Breast epithelium (tissue), 4 donors: Measurements from ENCODE around the gene HSPB6. TPM values are rescaled to one million over a fixed set of nuclear protein-coding genes. Genes with fewer than 3 reads are reported as not detected.

ENCODE experiments used
- DNase-seq, 2 donors: peaks; one replicate each; pipeline ENCODE4 v3.0.0-alpha.2; 2019; ENCODE audit warnings: low spot score in 2 of 2
- H3K27ac ChIP-seq, 2 donors: fragments of 200-600 bp; sonication (generic) in 1 of 2; one replicate each; pipeline ENCODE4 v1.5.1; 2016 to 2019; ENCODE audit warnings: mild to moderate bottlenecking in 1 of 2
- H3K27me3 ChIP-seq, 2 donors: fragments of 200-600 bp; sonication (generic) in 1 of 2; one replicate each; pipeline versions ENCODE4 v1.5.1 to v1.6.0; 2017 to 2019; ENCODE audit warnings: control low read depth in 1 of 2, mild to moderate bottlenecking in 1 of 2
- H3K36me3 ChIP-seq: fragments of 200-600 bp; one replicate; pipeline ENCODE4 v1.5.1; 2019
- H3K4me1 ChIP-seq, 2 donors: fragments of 200-600 bp; sonication (generic); one replicate each; pipeline ENCODE4 v1.5.1; 2016 to 2019; ENCODE audit warnings: control low read depth in 1 of 2
- H3K4me3 ChIP-seq, 3 donors: fragments of 200-600 bp; sonication (generic); 1 replicate in 2 of 3; 2 replicates in 1 of 3; pipeline ENCODE4 v1.5.1; 2016 to 2019; ENCODE audit warnings: mild to moderate bottlenecking in 3 of 3, moderate library complexity in 2 of 3
- H3K9me3 ChIP-seq, 2 donors: fragments of 200-600 bp; sonication (generic) in 1 of 2; one replicate each; pipeline ENCODE4 v1.5.1; 2016 to 2019; ENCODE audit warnings: control low read depth in 1 of 2
- POLR2A ChIP-seq: fragments of 450-650 bp; IDR thresholded peaks from one replicate; pipeline ENCODE4 v1.6.1; 2016; ENCODE audit warnings: antibody characterized with exemption, mild to moderate bottlenecking, moderate library complexity
- POLR2AphosphoS5 ChIP-seq, 3 donors: sonication (generic); formaldehyde crosslinking; IDR thresholded peaks; one replicate each; pipeline ENCODE4 v1.6.1; 2017; ENCODE audit warnings: antibody characterized with exemption in 3 of 3
- intact Hi-C: fragments of 100-400 bp; cut with DNase I; formaldehyde crosslinking; loops from one replicate; pipeline ENCODE4 v1.15.1; 2023; ENCODE audit warnings: low total_unique reads
- total RNA-seq, 3 donors: library from RNA; depleted of rRNA; stranded (reverse); fragments of >200 nt; gene quantifications; one replicate each; pipeline ENCODE4 v1.1.0, GENCODE V29; 2016
- TF ChIP-seq, protein P1 (sequence below), 3 donors: fragments of 450-650 bp; IDR thresholded peaks; one replicate each; pipeline ENCODE4 v1.5.1; 2016 to 2017; ENCODE audit warnings: antibody characterized with exemption in 3 of 3, mild to moderate bottlenecking in 3 of 3, moderate library complexity in 3 of 3

The HSPB6 gene
- total RNA-seq, 3 donors from 2014 or later: 31.0 to 144 (median 81.9) TPM

DNA sequence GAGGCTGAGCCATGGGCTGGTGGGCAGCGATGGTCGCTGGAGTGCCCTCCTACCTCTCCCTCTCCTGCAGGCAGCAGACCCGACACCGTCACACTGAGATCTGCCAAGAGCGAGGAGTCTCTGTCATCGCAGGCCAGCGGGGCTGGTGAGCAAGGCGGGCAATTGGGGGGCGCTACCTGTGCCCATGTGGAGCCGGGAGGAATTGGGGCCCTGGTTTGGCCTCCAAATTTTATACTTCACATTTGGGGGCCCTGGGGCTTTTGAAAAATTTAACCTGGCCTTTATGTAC, 28.5 kb upstream of the HSPB6 start:
- H3K4me1 ChIP-seq: no peaks in the 10 kb centered on the region
- H3K27me3 ChIP-seq: no peaks in the 10 kb centered on the region
- no peaks in the 10 kb centered on the region for H3K36me3 ChIP-seq
- no peak overlapping the region for H3K4me3 ChIP-seq
- no peaks in the 10 kb centered on the region for H3K9me3 ChIP-seq
- intact Hi-C loops: no loop called here
- DNase-seq: no peak
- no peak overlapping the region for H3K27ac ChIP-seq
- TF ChIP-seq POLR2AphosphoS5 (IDR thresholded peaks at IDR 0.05): no peak
- TF ChIP-seq POLR2A: no peak
- TF ChIP-seq, protein P1, sequence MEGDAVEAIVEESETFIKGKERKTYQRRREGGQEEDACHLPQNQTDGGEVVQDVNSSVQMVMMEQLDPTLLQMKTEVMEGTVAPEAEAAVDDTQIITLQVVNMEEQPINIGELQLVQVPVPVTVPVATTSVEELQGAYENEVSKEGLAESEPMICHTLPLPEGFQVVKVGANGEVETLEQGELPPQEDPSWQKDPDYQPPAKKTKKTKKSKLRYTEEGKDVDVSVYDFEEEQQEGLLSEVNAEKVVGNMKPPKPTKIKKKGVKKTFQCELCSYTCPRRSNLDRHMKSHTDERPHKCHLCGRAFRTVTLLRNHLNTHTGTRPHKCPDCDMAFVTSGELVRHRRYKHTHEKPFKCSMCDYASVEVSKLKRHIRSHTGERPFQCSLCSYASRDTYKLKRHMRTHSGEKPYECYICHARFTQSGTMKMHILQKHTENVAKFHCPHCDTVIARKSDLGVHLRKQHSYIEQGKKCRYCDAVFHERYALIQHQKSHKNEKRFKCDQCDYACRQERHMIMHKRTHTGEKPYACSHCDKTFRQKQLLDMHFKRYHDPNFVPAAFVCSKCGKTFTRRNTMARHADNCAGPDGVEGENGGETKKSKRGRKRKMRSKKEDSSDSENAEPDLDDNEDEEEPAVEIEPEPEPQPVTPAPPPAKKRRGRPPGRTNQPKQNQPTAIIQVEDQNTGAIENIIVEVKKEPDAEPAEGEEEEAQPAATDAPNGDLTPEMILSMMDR (IDR thresholded peaks at IDR 0.05): no peak

DNA sequence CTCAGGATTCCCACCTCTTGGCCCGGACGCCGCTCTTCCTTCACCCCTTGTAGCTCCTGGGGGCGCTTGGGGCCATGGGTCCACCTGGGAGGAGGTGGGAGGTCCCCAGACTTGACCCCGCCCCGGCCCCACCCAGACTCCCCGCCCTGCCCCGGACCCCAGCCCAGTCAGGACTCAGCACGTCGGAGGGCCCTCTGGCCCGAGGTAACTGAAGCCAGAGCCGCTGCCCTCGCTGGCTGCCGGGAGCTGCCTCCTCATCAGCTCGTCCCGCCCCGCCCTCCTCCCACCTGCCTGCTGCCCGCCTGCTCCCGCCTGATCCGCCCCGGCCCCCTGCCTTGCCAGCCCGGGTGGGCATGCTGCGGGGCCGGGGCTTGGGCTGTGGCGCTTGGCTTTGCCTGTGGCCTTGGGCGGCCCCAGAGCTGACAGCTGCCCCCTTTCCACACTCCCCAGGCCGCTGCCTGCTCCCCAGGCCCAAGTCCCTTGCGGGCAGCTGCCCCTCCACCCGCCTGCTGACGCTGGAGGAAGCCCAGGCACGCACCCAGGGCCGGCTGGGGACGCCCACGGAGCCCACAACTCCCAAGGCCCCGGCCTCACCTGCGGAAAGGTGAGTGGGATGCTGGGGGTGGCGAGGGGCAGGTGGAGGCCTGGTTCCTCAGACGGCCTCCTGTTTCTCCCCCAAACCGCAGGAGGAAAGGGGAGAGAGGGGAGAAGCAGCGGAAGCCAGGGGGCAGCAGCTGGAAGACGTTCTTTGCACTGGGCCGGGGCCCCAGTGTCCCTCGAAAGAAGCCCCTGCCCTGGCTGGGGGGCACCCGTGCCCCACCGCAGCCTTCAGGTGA, 27.9 kb upstream of the HSPB6 start:
- H3K9me3 ChIP-seq: no peaks in the 10 kb centered on the region
- H3K4me3 ChIP-seq: no peak overlapping the region
- intact Hi-C loops: no loop called here
- DNase-seq: no peak
- H3K27me3 ChIP-seq: no peaks in the 10 kb centered on the region
- no peaks in the 10 kb centered on the region for H3K4me1 ChIP-seq
- no peaks in the 10 kb centered on the region for H3K36me3 ChIP-seq
- no peak overlapping the region for H3K27ac ChIP-seq
- no peak for TF ChIP-seq POLR2A
- TF ChIP-seq, protein P1 (IDR thresholded peaks at IDR 0.05): no peak
- TF ChIP-seq POLR2AphosphoS5 (IDR thresholded peaks at IDR 0.05): no peak

DNA sequence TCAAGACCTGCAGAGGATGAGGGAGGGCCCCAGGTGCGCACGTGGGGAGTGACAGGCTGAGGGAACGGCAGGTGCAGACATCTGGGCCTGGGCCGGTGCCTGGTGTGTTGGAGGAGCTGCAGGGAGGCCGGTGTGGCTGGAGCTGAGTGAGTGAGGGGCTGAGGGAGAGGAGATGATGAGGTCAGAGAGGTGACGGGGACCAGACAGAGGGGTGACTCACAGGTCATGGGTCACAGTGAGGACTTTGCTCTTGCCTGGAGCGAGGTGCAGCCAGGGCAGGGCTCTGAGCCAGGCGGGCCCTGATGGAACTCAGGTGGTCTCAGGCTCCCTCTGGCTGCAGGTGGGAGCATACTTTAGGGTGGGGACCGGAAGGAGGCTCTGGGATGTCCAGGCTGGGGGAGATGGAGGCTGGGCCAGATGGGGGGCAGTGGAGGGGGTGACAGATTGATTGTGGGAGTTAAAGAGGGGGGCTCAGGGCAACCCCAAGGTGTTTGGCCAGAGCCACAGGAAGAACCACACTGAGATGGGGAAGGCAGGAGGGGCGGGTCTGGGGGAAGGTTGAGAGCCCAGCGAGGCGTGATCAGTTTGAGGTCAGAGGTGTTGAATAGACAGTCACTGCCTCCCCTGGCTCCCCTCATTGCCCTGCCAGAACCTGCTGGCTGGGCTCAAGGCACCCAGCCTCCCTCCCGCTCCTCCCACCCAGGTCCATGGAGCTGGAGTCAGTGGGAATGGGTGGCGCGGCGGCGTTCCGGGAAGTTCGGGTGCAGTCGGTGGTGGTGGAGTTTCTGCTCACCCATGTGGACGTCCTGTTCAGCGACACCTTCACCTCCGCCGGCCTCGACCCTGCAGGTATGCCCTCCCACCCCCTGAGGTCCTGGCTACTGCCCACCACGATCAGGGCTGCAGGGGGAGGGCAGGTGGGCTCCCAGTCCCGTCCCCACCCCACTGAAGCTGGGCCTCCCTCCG, 26.9 kb upstream of the HSPB6 start:
- intact Hi-C loops: no loop called here

DNA sequence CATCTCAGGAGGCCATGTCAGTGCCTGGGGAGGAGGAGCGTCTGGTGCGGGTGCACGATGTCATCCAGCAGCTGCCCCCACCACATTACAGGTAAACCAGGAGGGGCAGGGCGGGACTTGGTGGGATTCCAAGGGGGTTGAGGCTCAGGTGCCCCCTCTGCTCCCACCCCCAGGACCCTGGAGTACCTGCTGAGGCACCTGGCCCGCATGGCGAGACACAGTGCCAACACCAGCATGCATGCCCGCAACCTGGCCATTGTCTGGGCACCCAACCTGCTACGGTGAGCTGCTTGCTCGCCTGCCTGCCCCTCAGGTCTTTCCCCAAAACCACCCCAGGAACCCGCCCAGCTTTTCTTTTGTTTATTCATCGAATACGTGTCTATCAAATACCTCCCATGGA, 25.8 kb upstream of the HSPB6 start:
- Histone ChIP-seq H3K36me3 (no peaks in the 10 kb centered on the region), H3K4me1 (no peaks in the 10 kb centered on the region), H3K4me3 (no peak overlapping the region), H3K27me3 (no peaks in the 10 kb centered on the region), H3K27ac (no peak overlapping the region), H3K9me3 (no peaks in the 10 kb centered on the region)
- intact Hi-C loops: no loop called here
- no peak for DNase-seq
- TF ChIP-seq POLR2AphosphoS5 (IDR thresholded peaks at IDR 0.05): no peak
- TF ChIP-seq POLR2A: no peak
- TF ChIP-seq, protein P1 (IDR thresholded peaks at IDR 0.05): no peak

More for the DNA sequence above, 26.9 kb upstream of the HSPB6 start:
- no peaks in the 10 kb centered on the region for H3K36me3 ChIP-seq
- no peaks in the 10 kb centered on the region for H3K4me1 ChIP-seq
- TF ChIP-seq POLR2A (no peak), POLR2AphosphoS5 (IDR thresholded peaks at IDR 0.05) (no peak)
- TF ChIP-seq, protein P1 (IDR thresholded peaks at IDR 0.05): no peak
- no peak overlapping the region for H3K4me3 ChIP-seq
- no peaks in the 10 kb centered on the region for H3K9me3 ChIP-seq
- no peak overlapping the region for H3K27ac ChIP-seq
- no peak for DNase-seq
- no peaks in the 10 kb centered on the region for H3K27me3 ChIP-seq

DNA sequence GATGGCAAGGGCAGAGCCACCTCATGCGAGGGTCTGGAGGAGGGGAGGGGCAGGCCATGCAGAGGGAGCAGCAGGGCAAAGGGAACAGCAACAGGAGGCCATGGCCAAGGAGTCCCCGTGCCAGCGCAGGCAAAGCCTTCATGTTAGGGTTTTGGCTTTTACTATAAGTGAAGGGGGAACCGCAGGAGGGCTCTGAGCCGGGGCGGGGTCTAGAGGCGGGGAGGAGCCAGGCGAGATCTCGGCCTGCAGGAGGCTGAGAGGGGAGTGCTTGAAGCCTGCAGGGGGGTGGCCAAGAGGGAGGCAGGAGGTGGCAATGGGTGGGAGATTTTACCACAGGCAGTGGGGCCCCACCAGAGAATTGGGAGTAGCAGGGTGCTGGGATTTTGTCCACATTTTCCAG, 24.8 kb upstream of the HSPB6 start:
- H3K27me3 ChIP-seq: no peaks in the 10 kb centered on the region
- no peak overlapping the region for H3K27ac ChIP-seq
- DNase-seq: no peak
- H3K4me3 ChIP-seq: no peak overlapping the region
- no peaks in the 10 kb centered on the region for H3K9me3 ChIP-seq
- no peaks in the 10 kb centered on the region for H3K4me1 ChIP-seq
- TF ChIP-seq POLR2AphosphoS5 (IDR thresholded peaks at IDR 0.05) (no peak), POLR2A (no peak)
- TF ChIP-seq, protein P1 (IDR thresholded peaks at IDR 0.05): no peak
- intact Hi-C loops: no loop called here
- H3K36me3 ChIP-seq: no peaks in the 10 kb centered on the region
